GM23338 (cell line): ENCODE data around the gene SNAP47. TPM values are rescaled to one million over a fixed set of nuclear protein-coding genes. Genes with fewer than 3 reads are reported as not detected.

Experiments
- ATAC-seq: fragments of 200-7000 bp; cut with Tn5 transposase; 3 replicates; pipeline ENCODE4 v1.9.1; 2020
- DNase-seq: peaks from one replicate; pipeline ENCODE4 v3.0.0-alpha.2; 2015; ENCODE audit warnings: low spot score
- H2AFZ ChIP-seq: fragments of 200-600 bp; sonication (generic); 2 replicates; pipeline ENCODE4 v1.8.0; 2016; ENCODE audit warnings: antibody characterized with exemption, mild to moderate bottlenecking, moderate library complexity
- H3F3A ChIP-seq: fragments of 200-600 bp; sonication (generic); replicated peaks from 2 replicates; pipeline ENCODE4 v1.8.0; 2017; ENCODE audit warnings: antibody characterized with exemption, mixed run types, low read depth
- H3K27ac ChIP-seq: fragments of 200-600 bp; sonication (generic); 2 replicates; pipeline ENCODE4 v1.6.1; 2016; ENCODE audit warnings: low read depth
- H3K27me3 ChIP-seq: fragments of 200-600 bp; sonication (generic); 2 replicates; pipeline ENCODE4 v1.8.0; 2016; ENCODE audit warnings: mild to moderate bottlenecking, mixed run types, moderate library complexity; ENCODE audit not compliant: insufficient read depth
- H3K36me3 ChIP-seq: fragments of 200-600 bp; sonication (generic); 2 replicates; pipeline ENCODE4 v1.8.0; 2016; ENCODE audit warnings: mild to moderate bottlenecking; ENCODE audit not compliant: insufficient read depth
- H3K4me1 ChIP-seq: fragments of 200-600 bp; sonication (generic); 2 replicates; pipeline ENCODE4 v1.8.0; 2016; ENCODE audit warnings: mild to moderate bottlenecking, moderate library complexity; ENCODE audit not compliant: insufficient read depth
- H3K4me2 ChIP-seq: fragments of 200-600 bp; sonication (generic); 2 replicates; pipeline ENCODE4 v1.7.1; 2017; ENCODE audit warnings: mixed run types
- H3K4me3 ChIP-seq: fragments of 200-600 bp; sonication (generic); 2 replicates; pipeline ENCODE4 v1.6.1; 2016; ENCODE audit warnings: mixed run types
- H3K79me2 ChIP-seq: fragments of 200-600 bp; sonication (generic); replicated peaks from 2 replicates; pipeline ENCODE4 v1.8.0; 2017; ENCODE audit warnings: mild to moderate bottlenecking; ENCODE audit not compliant: insufficient read depth
- H3K9me2 ChIP-seq: fragments of 200-600 bp; sonication (generic); 2 replicates; pipeline ENCODE4 v1.8.0; 2017; ENCODE audit not compliant: insufficient read depth
- H4K20me1 ChIP-seq: fragments of 200-600 bp; sonication (generic); replicated peaks from 2 replicates; pipeline ENCODE4 v1.8.0; 2017; ENCODE audit warnings: mild to moderate bottlenecking; ENCODE audit not compliant: insufficient read depth
- H3K27ac Mint-ChIP-seq: 2 replicates; pipeline ENCODE4 v1.8.0; 2020; ENCODE audit warnings: inconsistent platforms, mild to moderate bottlenecking, moderate library complexity, mixed read lengths
- H3K27me3 Mint-ChIP-seq: 3 replicates; pipeline ENCODE4 v1.8.0; 2022; ENCODE audit warnings: low read depth, mild to moderate bottlenecking, moderate library complexity, mixed read lengths, inconsistent platforms; ENCODE audit not compliant: insufficient read depth, poor library complexity
- H3K36me3 Mint-ChIP-seq: 3 replicates; pipeline ENCODE4 v1.8.0; 2021; ENCODE audit warnings: low read depth, mild to moderate bottlenecking, inconsistent platforms, moderate library complexity, mixed read lengths
- H3K4me1 Mint-ChIP-seq: 3 replicates; pipeline ENCODE4 v1.8.0; 2020; ENCODE audit warnings: mild to moderate bottlenecking, inconsistent platforms, mixed read lengths
- H3K4me3 Mint-ChIP-seq: 3 replicates; pipeline ENCODE4 v1.8.0; 2021; ENCODE audit warnings: moderate library complexity, mild to moderate bottlenecking, inconsistent platforms, mixed read lengths
- H3K9me3 Mint-ChIP-seq: 3 replicates; pipeline ENCODE4 v1.8.0; 2020; ENCODE audit warnings: moderate library complexity, mild to moderate bottlenecking, inconsistent platforms, mixed read lengths
- JUNB ChIP-seq: IDR thresholded peaks from one replicate; pipeline ENCODE4 v1.6.1; 2016; ENCODE audit warnings: antibody characterized with exemption; ENCODE audit not compliant: unreplicated experiment
- NANOG ChIP-seq: IDR thresholded peaks from 2 replicates; pipeline ENCODE4 v1.6.1; 2016; ENCODE audit warnings: antibody characterized with exemption, borderline replicate concordance
- POLR2AphosphoS5 ChIP-seq: IDR thresholded peaks from 2 replicates; pipeline ENCODE4 v1.6.1; 2016; ENCODE audit warnings: antibody characterized with exemption, low read depth
- STAT1 ChIP-seq: IDR thresholded peaks from one replicate; pipeline ENCODE4 v1.6.1; 2016; ENCODE audit warnings: antibody characterized with exemption; ENCODE audit not compliant: unreplicated experiment
- ZNF114 ChIP-seq: fragments of 250-450 bp; sonication (Bioruptor Pico); IDR thresholded peaks from 2 replicates; pipeline ENCODE4 v1.5.0; 2020; ENCODE audit warnings: mild to moderate bottlenecking, moderate library complexity
- polyA plus RNA-seq: library from polyadenylated mRNA; unstranded; fragments of >200 nt; fragmentation: Nextera tagmentation; extraction: Ambion mirVana; gene quantifications from 2 replicates; pipeline ENCODE4 v1.2.1, GENCODE V29; 2016
- total RNA-seq: library from RNA; depleted of rRNA; stranded (reverse); fragments of >200 nt; shearing (Covaris generic); gene quantifications from 2 replicates; pipeline ENCODE4 v1.2.3, GENCODE V29; 2014
- TF ChIP-seq, protein P1 (sequence below), 2 experiments: fragments of 200-600 bp in 1 of 2; sonication (generic) in 1 of 2; conservative IDR thresholded peaks; 2 replicates each; pipeline versions ENCODE4 v1.5.1 to v1.6.1; 2016 to 2017; ENCODE audit warnings: antibody characterized with exemption in 2 of 2, low read depth in 2 of 2, mild to moderate bottlenecking in 2 of 2, moderate library complexity in 1 of 2

SNAP47 gene
- total and polyA plus RNA-seq, 2 experiments from 2014 or later = 19.5 to 51.8 TPM

DNA sequence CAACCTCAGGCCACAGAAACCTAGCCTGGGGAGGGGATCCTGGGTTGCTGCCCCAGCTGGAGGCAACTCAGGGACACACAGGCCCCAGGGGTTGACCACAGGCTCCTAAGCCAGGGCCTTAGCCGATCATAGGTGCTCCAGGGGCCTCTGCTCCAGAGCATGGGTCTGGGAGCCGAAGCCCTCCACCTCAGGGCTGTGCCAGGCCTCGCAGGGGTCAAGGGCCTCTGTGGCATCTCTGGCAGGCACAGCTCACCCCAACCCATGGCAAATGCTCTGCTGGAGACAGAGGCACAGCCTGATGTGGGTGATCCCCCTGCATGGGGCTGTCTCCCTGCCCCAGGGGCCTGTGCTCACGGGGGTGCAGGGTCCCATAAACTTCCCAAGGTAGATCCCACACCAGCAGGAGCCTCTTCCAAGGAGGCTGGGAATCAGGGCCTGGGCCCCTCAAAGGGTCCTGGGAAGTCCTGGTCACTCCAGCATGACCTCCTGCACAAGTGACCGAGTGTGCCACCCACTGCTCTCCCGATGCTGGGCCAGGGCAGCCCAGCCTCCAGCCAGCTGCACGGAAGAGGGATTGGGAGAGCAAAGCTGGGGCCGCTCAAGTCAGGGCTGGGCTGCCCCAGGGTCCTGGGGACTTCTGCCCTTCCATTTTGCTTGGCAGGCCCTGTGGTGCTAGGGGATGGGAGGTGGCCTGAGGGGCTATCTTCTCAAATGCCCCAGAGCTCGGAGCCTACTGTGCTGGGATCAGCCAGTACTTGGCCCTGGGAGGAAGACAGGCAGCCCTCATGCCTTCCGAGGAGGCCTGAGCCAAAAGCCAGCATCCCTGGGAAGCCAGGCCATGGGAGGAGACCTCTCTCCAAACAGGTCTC is 58.1 kb downstream of the SNAP47 start:
- Mint-ChIP-seq H3K27ac (no peak overlapping the region), H3K27me3 (peaks cover 21% of the 10 kb centered on the region), H3K4me1 (peaks cover 20% of the 10 kb centered on the region), H3K9me3 (no peaks in the 10 kb centered on the region), H3K36me3 (no peaks in the 10 kb centered on the region; the same call in 2 of the 3 replicates), H3K4me3 (no peak overlapping the region)
- DNase-seq (no peak), ATAC-seq (peak; percentile 4; the same call in 1 of the 3 replicates)
- Histone ChIP-seq H3K9me2 (no peaks in the 10 kb centered on the region), H2AFZ (no peak overlapping the region), H3K79me2 (no peaks in the 10 kb centered on the region), H3K27ac (no peak overlapping the region), H3K4me2 (peak overlapping the region; percentile 67), H3K4me3 (no peak overlapping the region), H3K36me3 (no peaks in the 10 kb centered on the region), H3K4me1 (peaks cover 19% of the 10 kb centered on the region), H3K27me3 (peaks cover 16% of the 10 kb centered on the region), H4K20me1 (no peaks in the 10 kb centered on the region; the same call in 1 of the 2 replicates), H3F3A (no peaks in the 10 kb centered on the region)
- TF ChIP-seq, protein P1, sequence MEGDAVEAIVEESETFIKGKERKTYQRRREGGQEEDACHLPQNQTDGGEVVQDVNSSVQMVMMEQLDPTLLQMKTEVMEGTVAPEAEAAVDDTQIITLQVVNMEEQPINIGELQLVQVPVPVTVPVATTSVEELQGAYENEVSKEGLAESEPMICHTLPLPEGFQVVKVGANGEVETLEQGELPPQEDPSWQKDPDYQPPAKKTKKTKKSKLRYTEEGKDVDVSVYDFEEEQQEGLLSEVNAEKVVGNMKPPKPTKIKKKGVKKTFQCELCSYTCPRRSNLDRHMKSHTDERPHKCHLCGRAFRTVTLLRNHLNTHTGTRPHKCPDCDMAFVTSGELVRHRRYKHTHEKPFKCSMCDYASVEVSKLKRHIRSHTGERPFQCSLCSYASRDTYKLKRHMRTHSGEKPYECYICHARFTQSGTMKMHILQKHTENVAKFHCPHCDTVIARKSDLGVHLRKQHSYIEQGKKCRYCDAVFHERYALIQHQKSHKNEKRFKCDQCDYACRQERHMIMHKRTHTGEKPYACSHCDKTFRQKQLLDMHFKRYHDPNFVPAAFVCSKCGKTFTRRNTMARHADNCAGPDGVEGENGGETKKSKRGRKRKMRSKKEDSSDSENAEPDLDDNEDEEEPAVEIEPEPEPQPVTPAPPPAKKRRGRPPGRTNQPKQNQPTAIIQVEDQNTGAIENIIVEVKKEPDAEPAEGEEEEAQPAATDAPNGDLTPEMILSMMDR (conservative IDR thresholded peaks at IDR 0.05; ENCODE audit: low read depth in 2 of 2) = no peak

DNA sequence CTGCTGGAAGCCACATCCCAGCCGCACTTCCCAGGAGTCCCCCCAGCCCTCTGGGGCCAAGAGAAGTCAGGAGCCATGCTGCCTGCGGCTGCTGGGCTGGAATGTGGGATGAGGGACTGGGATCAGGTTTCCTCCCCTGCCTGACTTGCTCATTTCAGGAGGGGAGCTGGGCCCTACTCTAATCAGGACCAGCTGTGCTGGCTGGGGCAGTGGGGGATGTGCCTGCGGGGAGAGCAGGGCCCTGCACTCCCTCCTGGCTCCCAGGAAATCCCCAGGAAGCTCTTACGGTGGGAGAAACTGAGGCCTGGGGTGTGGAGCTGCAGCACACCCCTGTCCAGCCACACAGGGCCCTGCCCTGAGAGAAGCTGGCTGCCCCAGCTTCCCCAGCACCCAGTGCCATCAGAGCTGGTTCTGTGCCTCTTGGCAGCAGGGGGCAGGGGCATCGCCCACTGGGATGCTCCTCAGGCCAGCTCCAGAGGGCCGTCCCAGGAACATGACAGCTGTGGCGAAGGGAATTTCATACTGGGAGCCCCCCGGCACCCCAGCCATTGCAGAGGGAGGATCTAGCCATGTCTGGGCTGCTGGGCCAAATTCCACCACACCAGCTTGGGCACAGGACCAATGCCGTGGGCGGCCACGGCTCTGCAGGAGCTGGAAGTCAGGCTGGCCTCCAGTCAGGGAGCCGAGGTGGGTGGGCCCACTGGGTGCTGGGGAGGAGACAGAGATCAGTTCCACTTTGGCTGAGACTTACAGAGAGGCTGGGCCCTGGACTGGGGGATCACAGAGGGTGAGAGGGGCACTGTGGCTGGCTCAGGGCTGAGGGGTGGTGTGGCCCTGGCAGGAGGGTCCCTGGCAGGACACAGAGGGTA is 58.9 kb downstream of the SNAP47 start:
- Mint-ChIP-seq H3K4me1 (peaks cover 19% of the 10 kb centered on the region), H3K4me3 (no peak overlapping the region), H3K27me3 (peaks cover 12% of the 10 kb centered on the region), H3K36me3 (no peaks in the 10 kb centered on the region; the same call in 2 of the 3 replicates), H3K27ac (no peak overlapping the region), H3K9me3 (no peaks in the 10 kb centered on the region)
- Histone ChIP-seq H3K9me2 (no peaks in the 10 kb centered on the region), H3K79me2 (no peaks in the 10 kb centered on the region), H2AFZ (no peak overlapping the region), H4K20me1 (no peaks in the 10 kb centered on the region; the same call in 1 of the 2 replicates), H3F3A (no peaks in the 10 kb centered on the region), H3K27me3 (peaks cover 10% of the 10 kb centered on the region), H3K27ac (no peak overlapping the region), H3K4me3 (no peak overlapping the region), H3K4me1 (peaks cover 17% of the 10 kb centered on the region), H3K4me2 (peak overlapping the region; percentile 67), H3K36me3 (no peaks in the 10 kb centered on the region)
- TF ChIP-seq NANOG = no peak
- TF ChIP-seq POLR2AphosphoS5 = no peak
- TF ChIP-seq JUNB = no peak
- TF ChIP-seq STAT1 = no peak
- TF ChIP-seq ZNF114 = no peak
- peak; percentile 85 for ATAC-seq
- peak; percentile 84 for DNase-seq
